GM19351 (cell line): Measurements from ENCODE around the gene RDH5.

Experiments used
- ATAC-seq: cut with Tn5 transposase; IDR thresholded peaks from one replicate; pipeline ENCODE4 v1.9.1; 2021; ENCODE audit warnings: mild to moderate bottlenecking, moderate library complexity; ENCODE audit not compliant: unreplicated experiment

RDH5 gene

GRCh38 chr12:55727643-55728185 lies 7.5 kb downstream of the RDH5 start:
- ATAC-seq: no peak

- peak; percentile 19 for ATAC-seq
Measured at GRCh38 chr12:55728186-55728938, 8.2 kb downstream of the RDH5 start.

GRCh38 chr12:55728939-55729818 lies 9.0 kb downstream of the RDH5 start, which contains the start of gene CD63:
Gene CD63 (minus strand): TSS chr12:55729009. CDS start chr12:55728341, 668 bp downstream.
- peak; percentile 63 for ATAC-seq

GRCh38 chr12:55729819-55730818 lies 9.9 kb downstream of the RDH5 start:
- peak; percentile 42 for ATAC-seq

- no peak for ATAC-seq
Measured at GRCh38 chr12:55732288-55732687, 12.1 kb downstream of the RDH5 start.

GRCh38 chr12:55733021-55733555 lies 12.9 kb downstream of the RDH5 start:
- no peak for ATAC-seq

GRCh38 chr12:55733858-55734257 lies 13.7 kb downstream of the RDH5 start:
- ATAC-seq: no peak

GRCh38 chr12:55734595-55734994 lies 14.4 kb downstream of the RDH5 start:
- ATAC-seq: no peak

GRCh38 chr12:55736076-55736475 lies 15.9 kb downstream of the RDH5 start:
- no peak for ATAC-seq

- peak; percentile 37 for ATAC-seq
Measured at GRCh38 chr12:55736780-55737580, 16.8 kb downstream of the RDH5 start.

- ATAC-seq: peak; percentile 15
Measured at GRCh38 chr12:55737581-55738122, 17.5 kb downstream of the RDH5 start.

- ATAC-seq: peak; percentile 81
Measured at GRCh38 chr12:55738123-55739024, 18.2 kb downstream of the RDH5 start.

GRCh38 chr12:55739025-55739378 lies 18.8 kb downstream of the RDH5 start:
- ATAC-seq: no peak

GRCh38 chr12:55741931-55742680 lies 21.9 kb downstream of the RDH5 start:
- ATAC-seq: no peak

- peak; percentile 39 for ATAC-seq
Measured at GRCh38 chr12:55742719-55743405, 22.7 kb downstream of the RDH5 start, which contains the start of gene GDF11. Gene GDF11 (plus strand): TSS chr12:55743122. CDS start chr12:55743317, 195 bp downstream.
